Measurements from ENCODE around the gene POLD3. TPM values are rescaled to one million over a fixed set of nuclear protein-coding genes. Genes with fewer than 3 reads are reported as not detected.

The POLD3 gene
- total RNA-seq, 2 experiments from 2014 or later = 4.6 to 5.2 TPM

DNA sequence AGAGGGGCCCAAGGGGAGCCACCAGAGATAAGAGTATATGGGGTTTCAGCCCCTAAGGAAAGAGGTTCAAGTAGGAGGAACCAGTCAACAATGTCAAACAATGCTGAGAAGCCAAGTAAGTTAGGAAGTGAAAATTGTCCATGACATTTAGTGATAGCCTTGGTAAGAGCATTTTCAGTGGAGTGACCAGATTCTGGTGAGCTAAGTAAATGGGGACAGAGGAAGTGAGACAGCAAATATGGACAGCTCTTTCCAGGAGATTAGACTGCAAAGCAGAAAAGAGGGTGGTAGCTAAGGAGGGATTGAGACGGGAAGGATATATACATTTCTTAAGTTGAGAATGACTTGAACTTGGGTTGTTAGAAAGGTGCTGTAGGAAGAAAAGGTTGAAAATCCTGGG is 22.9 kb downstream of the POLD3 start:
- POLR2A ChIA-PET = no interaction called here

DNA sequence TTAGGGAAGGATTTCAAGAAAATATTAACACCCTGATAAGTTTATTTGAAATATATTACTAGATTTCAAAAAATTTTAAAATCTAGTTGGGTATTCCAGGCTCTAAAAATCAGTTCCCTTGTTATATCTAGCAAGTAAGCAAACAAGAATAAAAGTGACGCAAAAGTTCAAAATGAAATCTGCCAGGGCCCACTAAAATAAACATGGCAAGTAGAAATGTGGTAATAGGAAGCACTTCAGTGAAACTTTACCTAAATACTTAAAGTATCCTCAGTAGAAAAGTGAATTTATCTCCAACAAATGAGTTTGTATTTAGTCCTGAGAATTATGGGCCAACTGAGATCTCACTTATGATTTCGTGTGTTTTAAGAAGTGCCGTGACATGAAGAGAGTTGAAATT is 23.6 kb downstream of the POLD3 start:
- Mint-ChIP-seq H3K9me3 (no peaks in the 10 kb centered on the region), H3K27ac (no peak overlapping the region), H3K36me3 (ENCODE audit: low read depth) (peaks cover 59% of the 10 kb centered on the region), H3K27me3 (no peaks in the 10 kb centered on the region), H3K4me1 (ENCODE audit: low read depth) (no peaks in the 10 kb centered on the region), H3K4me3 (no peak overlapping the region)
- no peaks in the 10 kb centered on the region for H3K4me1 ChIP-seq (ENCODE audit: insufficient read depth, low read length)
- no peak overlapping the region for H3K27ac ChIP-seq (ENCODE audit: low read depth in 1 of 2, low read length in 2 of 2)
- CTCF ChIA-PET = no interaction called here
- no peak for ATAC-seq (ENCODE audit: poor library complexity)
- H3K36me3 ChIP-seq (ENCODE audit: insufficient read depth, low read length) = peaks cover 67% of the 10 kb centered on the region
- H3K9me3 ChIP-seq (ENCODE audit: control insufficient read depth in 1 of 2, insufficient read depth in 1 of 2, low read length in 2 of 2) = no peaks in the 10 kb centered on the region
- POLR2A ChIA-PET = no interaction called here
- H3K27me3 ChIP-seq (ENCODE audit: control insufficient read depth in 1 of 2, insufficient read depth in 2 of 2, low read length in 2 of 2) = no peaks in the 10 kb centered on the region
- no peak for DNase-seq
- TF ChIP-seq, protein P1, sequence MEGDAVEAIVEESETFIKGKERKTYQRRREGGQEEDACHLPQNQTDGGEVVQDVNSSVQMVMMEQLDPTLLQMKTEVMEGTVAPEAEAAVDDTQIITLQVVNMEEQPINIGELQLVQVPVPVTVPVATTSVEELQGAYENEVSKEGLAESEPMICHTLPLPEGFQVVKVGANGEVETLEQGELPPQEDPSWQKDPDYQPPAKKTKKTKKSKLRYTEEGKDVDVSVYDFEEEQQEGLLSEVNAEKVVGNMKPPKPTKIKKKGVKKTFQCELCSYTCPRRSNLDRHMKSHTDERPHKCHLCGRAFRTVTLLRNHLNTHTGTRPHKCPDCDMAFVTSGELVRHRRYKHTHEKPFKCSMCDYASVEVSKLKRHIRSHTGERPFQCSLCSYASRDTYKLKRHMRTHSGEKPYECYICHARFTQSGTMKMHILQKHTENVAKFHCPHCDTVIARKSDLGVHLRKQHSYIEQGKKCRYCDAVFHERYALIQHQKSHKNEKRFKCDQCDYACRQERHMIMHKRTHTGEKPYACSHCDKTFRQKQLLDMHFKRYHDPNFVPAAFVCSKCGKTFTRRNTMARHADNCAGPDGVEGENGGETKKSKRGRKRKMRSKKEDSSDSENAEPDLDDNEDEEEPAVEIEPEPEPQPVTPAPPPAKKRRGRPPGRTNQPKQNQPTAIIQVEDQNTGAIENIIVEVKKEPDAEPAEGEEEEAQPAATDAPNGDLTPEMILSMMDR (IDR thresholded peaks at IDR 0.05) = no peak
- intact Hi-C loops (cut with DNase I, micrococcal nuclease) = no loop called here
- H3K4me3 ChIP-seq (ENCODE audit: low read length) = no peak overlapping the region

More for the DNA sequence above, 22.9 kb downstream of the POLD3 start:
- no peak overlapping the region for H3K27ac Mint-ChIP-seq
- peaks cover 60% of the 10 kb centered on the region for H3K36me3 ChIP-seq (ENCODE audit: insufficient read depth, low read length)
- ATAC-seq (ENCODE audit: poor library complexity) (no peak), DNase-seq (no peak)
- peaks cover 52% of the 10 kb centered on the region for H3K36me3 Mint-ChIP-seq (ENCODE audit: low read depth)
- TF ChIP-seq, protein P1 (IDR thresholded peaks at IDR 0.05) = no peak
- no peaks in the 10 kb centered on the region for H3K27me3 ChIP-seq (ENCODE audit: control insufficient read depth in 1 of 2, insufficient read depth in 2 of 2, low read length in 2 of 2)
- no peaks in the 10 kb centered on the region for H3K27me3 Mint-ChIP-seq
- intact Hi-C loops (cut with DNase I, micrococcal nuclease) = no loop called here
- H3K4me3 ChIP-seq (ENCODE audit: low read length) = no peak overlapping the region
- no peak overlapping the region for H3K4me3 Mint-ChIP-seq
- H3K4me1 Mint-ChIP-seq (ENCODE audit: low read depth) = no peaks in the 10 kb centered on the region
- no peak overlapping the region for H3K27ac ChIP-seq (ENCODE audit: low read depth in 1 of 2, low read length in 2 of 2)
- no peaks in the 10 kb centered on the region for H3K4me1 ChIP-seq (ENCODE audit: insufficient read depth, low read length)
- CTCF ChIA-PET = no interaction called here
- H3K9me3 Mint-ChIP-seq = no peaks in the 10 kb centered on the region
- no peaks in the 10 kb centered on the region for H3K9me3 ChIP-seq (ENCODE audit: control insufficient read depth in 1 of 2, insufficient read depth in 1 of 2, low read length in 2 of 2)

DNA sequence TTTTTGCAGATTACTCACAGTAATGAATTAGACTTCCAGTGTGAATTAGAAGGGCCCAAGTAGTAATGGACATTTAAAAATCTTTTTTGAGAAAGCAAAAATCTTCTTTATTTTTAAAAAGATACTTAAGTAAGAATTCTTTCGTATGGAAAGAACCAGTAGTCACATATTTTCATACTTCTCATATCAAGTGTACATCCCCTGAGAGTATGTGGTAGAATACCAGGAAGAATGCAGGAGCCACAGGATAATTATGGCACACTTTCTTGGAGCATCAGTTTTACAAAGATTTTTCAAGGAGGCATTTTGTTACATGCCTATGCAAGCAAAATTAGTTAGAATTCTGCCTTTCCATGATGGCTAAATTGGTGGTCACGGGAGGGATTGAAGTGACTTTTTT is 28.1 kb downstream of the POLD3 start:
- Histone ChIP-seq H3K4me1 (ENCODE audit: insufficient read depth, low read length) (no peaks in the 10 kb centered on the region), H3K36me3 (ENCODE audit: insufficient read depth, low read length) (peaks cover 48% of the 10 kb centered on the region), H3K27ac (ENCODE audit: low read depth in 1 of 2, low read length in 2 of 2) (no peak overlapping the region), H3K9me3 (ENCODE audit: control insufficient read depth in 1 of 2, insufficient read depth in 1 of 2, low read length in 2 of 2) (no peaks in the 10 kb centered on the region), H3K4me3 (ENCODE audit: low read length) (no peak overlapping the region), H3K27me3 (ENCODE audit: control insufficient read depth in 1 of 2, insufficient read depth in 2 of 2, low read length in 2 of 2) (no peaks in the 10 kb centered on the region)
- no peak overlapping the region for H3K27ac Mint-ChIP-seq
- no peaks in the 10 kb centered on the region for H3K9me3 Mint-ChIP-seq
- H3K4me1 Mint-ChIP-seq (ENCODE audit: low read depth) = no peaks in the 10 kb centered on the region
- POLR2A ChIA-PET = no interaction called here
- DNase-seq (no peak), ATAC-seq (ENCODE audit: poor library complexity) (no peak)
- no peaks in the 10 kb centered on the region for H3K27me3 Mint-ChIP-seq
- H3K4me3 Mint-ChIP-seq = no peak overlapping the region
- intact Hi-C loops (cut with DNase I, micrococcal nuclease) = no loop called here
- TF ChIP-seq, protein P1 (IDR thresholded peaks at IDR 0.05) = no peak
- CTCF ChIA-PET = no interaction called here
- peaks cover 78% of the 10 kb centered on the region for H3K36me3 Mint-ChIP-seq (ENCODE audit: low read depth)
